NCI-H1694 treated with DMSO at 0.1 percent for 48 hours (cell line): ENCODE results near the gene RRP8.

ENCODE experiments used
- DNase-seq: peaks from one replicate; lab custom pipeline; 2025; lab: John Stamatoyannopoulos, UW

RRP8 gene

GRCh38 chr11:6603287-6604080, at the start of gene RRP8, which contains the start of gene ILK:
Gene RRP8 (minus strand): TSS chr11:6603616. CDS start chr11:6603502, 114 bp downstream.
Gene ILK (plus strand): TSS chr11:6603774. CDS start chr11:6604272, 498 bp downstream.
- peak; percentile 24 for DNase-seq

GRCh38 chr11:6653097-6653496, 49.7 kb upstream of the RRP8 start:
- no peak for DNase-seq

GRCh38 chr11:6652182-6652581, 48.8 kb upstream of the RRP8 start:
- DNase-seq, result no peak

- DNase-seq, result no peak
These were observed 47.6 kb upstream of the RRP8 start for GRCh38 chr11:6650980-6651379.

- DNase-seq, result no peak
These were observed 46.7 kb upstream of the RRP8 start for GRCh38 chr11:6650104-6650503.

GRCh38 chr11:6648501-6648900, 45.1 kb upstream of the RRP8 start:
- DNase-seq, result no peak

GRCh38 chr11:6647836-6648235, 44.4 kb upstream of the RRP8 start:
- no peak for DNase-seq

- no peak for DNase-seq
These were observed 43.7 kb upstream of the RRP8 start for GRCh38 chr11:6646918-6647679.

GRCh38 chr11:6646576-6646917, 43.1 kb upstream of the RRP8 start:
- DNase-seq, result no peak

GRCh38 chr11:6646071-6646470, 42.7 kb upstream of the RRP8 start:
- no peak for DNase-seq

GRCh38 chr11:6642957-6643356, 39.5 kb upstream of the RRP8 start:
- no peak for DNase-seq

- no peak for DNase-seq
These were observed 37.7 kb upstream of the RRP8 start for GRCh38 chr11:6640985-6641701.

GRCh38 chr11:6640036-6640984, 36.9 kb upstream of the RRP8 start:
- DNase-seq, result no peak

GRCh38 chr11:6638429-6638828, 35.0 kb upstream of the RRP8 start:
- DNase-seq, result no peak

- no peak for DNase-seq
These were observed 34.5 kb upstream of the RRP8 start for GRCh38 chr11:6637871-6638270.

- no peak for DNase-seq
These were observed 33.1 kb upstream of the RRP8 start for GRCh38 chr11:6636480-6636879.

- DNase-seq, result no peak
These were observed 31.9 kb upstream of the RRP8 start for GRCh38 chr11:6635082-6635932.

- DNase-seq, result no peak
These were observed 31.1 kb upstream of the RRP8 start for GRCh38 chr11:6634534-6634933.

GRCh38 chr11:6633422-6634408, 30.3 kb upstream of the RRP8 start:
- no peak for DNase-seq
